ENCODE results near the gene FAM78B.

DNA sequence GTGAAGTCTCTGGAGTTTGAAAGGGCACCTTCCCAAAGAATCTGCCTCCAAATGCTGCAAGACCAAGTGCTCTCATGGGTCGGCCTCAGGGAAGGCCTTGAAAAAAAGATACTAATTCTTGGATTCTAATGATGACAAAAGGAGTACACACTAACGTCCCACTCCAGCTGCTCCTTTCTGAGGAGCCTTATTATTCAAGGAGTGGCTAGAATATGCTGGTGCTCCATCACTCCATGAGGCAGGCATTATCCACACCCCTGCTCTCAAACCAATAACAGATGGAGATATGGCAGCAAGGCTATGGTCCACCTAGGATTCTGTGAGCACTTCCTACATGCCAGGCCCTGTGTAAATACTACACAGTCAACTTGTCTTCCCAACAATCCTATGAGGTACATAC, 54.4 kb downstream of the FAM78B start:
- no peak for TF ChIP-seq POLR2AphosphoS5 (IDR thresholded peaks at IDR 0.05; ENCODE audit: borderline replicate concordance, low read depth, low read length)
- no peak for TF ChIP-seq EZH2 (IDR thresholded peaks at IDR 0.05)
- TF ChIP-seq FOXP2 (optimal IDR thresholded peaks at IDR 0.05; ENCODE audit: control extremely low read depth, extremely low read length, insufficient read depth), result no peak
